Measurements from ENCODE around the gene ST6GALNAC3. TPM values are rescaled to one million over a fixed set of nuclear protein-coding genes. Genes with fewer than 3 reads are reported as not detected.
"Not testable (repeated sequence)": the region's sequence is repeated elsewhere in the genome, so short reads cannot be mapped to it uniquely, and the experiment has no call there.

The ST6GALNAC3 gene
- total RNA-seq, 1 experiment from 2014 or later = 2.2 TPM

GRCh38 chr1:76240316-76240715, 165.8 kb downstream of the ST6GALNAC3 start:
- Histone ChIP-seq H3K9me3 (ENCODE audit: control insufficient read depth in 1 of 2, insufficient read depth in 1 of 2, low read depth in 1 of 2, low read length in 2 of 2) (0 out of 4 replicates have a peak, but pooled peaks cover 0 to 6% of the 10 kb centered on the region in 2 experiments), H3K9me2 (ENCODE audit: insufficient read depth) (no peaks in the 10 kb centered on the region), H3K4me1 (ENCODE audit: control insufficient read depth in 1 of 2, insufficient read depth in 2 of 2, low read length in 2 of 2) (peaks cover 42 to 52% of the 10 kb centered on the region in 2 experiments), H2AFZ (ENCODE audit: low read depth, low read length, poor library complexity, severe bottlenecking) (no peak overlapping the region), H3K36me3 (ENCODE audit: control insufficient read depth in 1 of 2, insufficient read depth in 2 of 2, low read length in 2 of 2) (no peaks in the 10 kb centered on the region), H3K79me2 (ENCODE audit: insufficient read depth, low read length) (no peaks in the 10 kb centered on the region), H3K27ac (ENCODE audit: low read depth, low read length) (peak overlapping the region; percentile 87; the same call in 1 of the 2 replicates), H3K4me2 (ENCODE audit: low read length) (peak overlapping the region; percentile 2; the same call in 1 of the 2 replicates), H3K9ac (ENCODE audit: low read length) (no peak overlapping the region), H3K4me3 (replicated peaks in 1 of 2; ENCODE audit: low read depth in 1 of 2, low read length in 2 of 2) (no peak overlapping the region), H3K27me3 (ENCODE audit: insufficient read depth, low read length) (no peaks in the 10 kb centered on the region), H4K20me1 (ENCODE audit: insufficient read depth) (no peaks in the 10 kb centered on the region)
- intact Hi-C loops (cut with micrococcal nuclease) = no loop called here
- no peak for TF ChIP-seq CBX3 (IDR thresholded peaks at IDR 0.05; ENCODE audit: low read depth)
- TF ChIP-seq JUND (IDR thresholded peaks at IDR 0.05) = no peak
- no peak for TF ChIP-seq ELF1 (IDR thresholded peaks at IDR 0.05; ENCODE audit: borderline replicate concordance, low read depth)
- no peak for TF ChIP-seq SRF (IDR thresholded peaks at IDR 0.05; ENCODE audit: low read depth)
- ATAC-seq (no peak), DNase-seq (ENCODE audit: low read depth, low spot score) (no peak)
- ChIA-PET CTCF (no interaction called here), POLR2A (no interaction called here), RAD21 (ENCODE audit: low non-redundant PET in 1 of 2, low total read pairs in 2 of 2, uncharacterized antibody in 2 of 2, unreplicated experiment in 2 of 2) (no interaction called here)
- BruUV-seq (replicated peaks) = no TSS peak

GRCh38 chr1:76242587-76242986, 168.0 kb downstream of the ST6GALNAC3 start:
- H3K9me2 ChIP-seq (ENCODE audit: insufficient read depth); H3K27me3 ChIP-seq (ENCODE audit: insufficient read depth, low read length); H3K9ac ChIP-seq (ENCODE audit: low read length); DNase-seq (ENCODE audit: low read depth, low spot score); H3K27ac ChIP-seq (ENCODE audit: low read depth, low read length); H2AFZ ChIP-seq (ENCODE audit: low read depth, low read length, poor library complexity, severe bottlenecking); POLR2A ChIA-PET; BruUV-seq (replicated peaks); H3K79me2 ChIP-seq (ENCODE audit: insufficient read depth, low read length); H3K36me3 ChIP-seq (ENCODE audit: control insufficient read depth in 1 of 2, insufficient read depth in 2 of 2, low read length in 2 of 2); RAD21 ChIA-PET (ENCODE audit: low non-redundant PET in 1 of 2, low total read pairs in 2 of 2, uncharacterized antibody in 2 of 2, unreplicated experiment in 2 of 2); ATAC-seq; H3K9me3 ChIP-seq (ENCODE audit: control insufficient read depth in 1 of 2, insufficient read depth in 1 of 2, low read depth in 1 of 2, low read length in 2 of 2); H3K4me2 ChIP-seq (ENCODE audit: low read length); intact Hi-C loops (cut with micrococcal nuclease); H4K20me1 ChIP-seq (ENCODE audit: insufficient read depth); H3K4me3 ChIP-seq (replicated peaks in 1 of 2; ENCODE audit: low read depth in 1 of 2, low read length in 2 of 2); CTCF ChIA-PET: not testable (repeated sequence)
- H3K4me1 ChIP-seq (ENCODE audit: control insufficient read depth in 1 of 2, insufficient read depth in 2 of 2, low read length in 2 of 2) = peaks cover 31 to 46% of the 10 kb centered on the region in 2 experiments

Measured in HCT116 (cell line).